RWPE1 (cell line): Measurements from ENCODE around the gene IL1B.

Experiments
- CTCF ChIA-PET: fragments of 350-600 bp; sonication (Branson Sonifier 250); formaldehyde crosslinking; extraction: SDS; loops from one replicate; lab custom pipeline; 2021; lab: Yijun Ruan, JAX
- POLR2A ChIA-PET: fragments of 400-600 bp; formaldehyde crosslinking; extraction: SDS; loops from one replicate; lab custom pipeline; 2020; ENCODE audit warnings: antibody characterized with exemption; ENCODE audit not compliant: low non-redundant PET; lab: Yijun Ruan, JAX
- DNase-seq: peaks from one replicate; pipeline ENCODE4 v3.0.0; 2012; ENCODE audit warnings: low spot score
- H3K27ac ChIP-seq: fragments of 450-650 bp; 2 replicates; pipeline ENCODE4 v1.5.1; 2017
- TF ChIP-seq, protein P1 (sequence below): fragments of 450-650 bp; conservative IDR thresholded peaks from 2 replicates; pipeline ENCODE4 v1.5.1; 2017; ENCODE audit warnings: low read depth, mild to moderate bottlenecking

The IL1B gene

DNA sequence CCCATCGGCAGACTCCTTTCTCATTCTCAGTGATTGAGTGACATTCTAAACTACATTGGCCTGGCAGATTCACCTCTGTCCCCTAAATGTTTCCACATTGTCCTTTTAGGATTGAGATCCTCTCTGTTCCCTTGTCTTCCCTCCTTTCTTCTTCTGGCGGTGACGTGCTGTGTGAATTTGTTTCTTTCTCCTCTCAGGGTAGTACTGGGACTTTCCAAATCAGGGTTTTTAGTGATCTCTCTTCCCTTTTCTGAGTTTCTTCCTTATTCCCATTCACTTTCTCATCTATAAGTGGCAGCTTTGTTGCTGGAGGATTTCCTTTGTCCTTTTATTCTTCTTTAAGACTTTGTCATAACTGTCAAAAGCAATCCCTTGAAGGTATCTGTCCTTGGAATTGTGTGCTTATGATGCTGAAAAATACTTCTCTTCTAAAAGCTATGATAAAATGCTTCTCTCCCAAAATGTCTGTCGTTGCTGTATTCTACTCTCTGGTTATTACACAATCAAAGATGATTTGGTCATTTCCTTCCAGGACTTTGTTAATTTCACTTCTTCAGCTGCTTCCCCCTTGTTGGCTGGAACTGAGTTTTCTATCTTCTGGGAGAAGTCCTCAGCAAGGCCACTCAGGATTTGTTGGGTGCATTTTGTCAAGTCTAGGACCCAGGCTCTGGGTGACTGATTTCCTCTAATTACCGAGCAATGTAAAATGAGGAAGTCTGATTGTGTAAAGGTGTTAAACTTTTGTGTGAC is 4.9 kb upstream of the IL1B start:
- DNase-seq = no peak
- ChIA-PET POLR2A (no interaction called here), CTCF (no interaction called here)
- TF ChIP-seq, protein P1, sequence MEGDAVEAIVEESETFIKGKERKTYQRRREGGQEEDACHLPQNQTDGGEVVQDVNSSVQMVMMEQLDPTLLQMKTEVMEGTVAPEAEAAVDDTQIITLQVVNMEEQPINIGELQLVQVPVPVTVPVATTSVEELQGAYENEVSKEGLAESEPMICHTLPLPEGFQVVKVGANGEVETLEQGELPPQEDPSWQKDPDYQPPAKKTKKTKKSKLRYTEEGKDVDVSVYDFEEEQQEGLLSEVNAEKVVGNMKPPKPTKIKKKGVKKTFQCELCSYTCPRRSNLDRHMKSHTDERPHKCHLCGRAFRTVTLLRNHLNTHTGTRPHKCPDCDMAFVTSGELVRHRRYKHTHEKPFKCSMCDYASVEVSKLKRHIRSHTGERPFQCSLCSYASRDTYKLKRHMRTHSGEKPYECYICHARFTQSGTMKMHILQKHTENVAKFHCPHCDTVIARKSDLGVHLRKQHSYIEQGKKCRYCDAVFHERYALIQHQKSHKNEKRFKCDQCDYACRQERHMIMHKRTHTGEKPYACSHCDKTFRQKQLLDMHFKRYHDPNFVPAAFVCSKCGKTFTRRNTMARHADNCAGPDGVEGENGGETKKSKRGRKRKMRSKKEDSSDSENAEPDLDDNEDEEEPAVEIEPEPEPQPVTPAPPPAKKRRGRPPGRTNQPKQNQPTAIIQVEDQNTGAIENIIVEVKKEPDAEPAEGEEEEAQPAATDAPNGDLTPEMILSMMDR = no peak
- no peak overlapping the region for H3K27ac ChIP-seq

DNA sequence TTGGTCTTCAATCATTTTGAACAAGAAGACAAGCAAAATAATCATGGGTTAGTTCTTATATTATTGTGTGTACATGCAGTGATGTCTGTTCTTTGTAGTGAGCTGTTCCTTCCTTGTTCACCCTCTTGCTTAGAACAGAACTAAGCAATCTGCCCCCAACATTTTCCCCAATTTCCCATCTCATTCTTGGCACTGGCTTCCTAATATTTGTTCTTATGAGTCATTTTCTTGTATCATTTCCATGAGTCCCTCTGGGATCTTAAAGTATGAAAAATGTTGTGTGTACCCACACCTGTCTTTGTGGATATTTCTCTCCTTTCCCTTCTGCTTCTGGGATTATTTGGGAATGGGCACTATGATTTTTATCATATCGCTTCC is 3.5 kb upstream of the IL1B start:
- H3K27ac ChIP-seq = no peak overlapping the region
- ChIA-PET CTCF (no interaction called here), POLR2A (no interaction called here)
- DNase-seq = no peak
- TF ChIP-seq, protein P1 = no peak

DNA sequence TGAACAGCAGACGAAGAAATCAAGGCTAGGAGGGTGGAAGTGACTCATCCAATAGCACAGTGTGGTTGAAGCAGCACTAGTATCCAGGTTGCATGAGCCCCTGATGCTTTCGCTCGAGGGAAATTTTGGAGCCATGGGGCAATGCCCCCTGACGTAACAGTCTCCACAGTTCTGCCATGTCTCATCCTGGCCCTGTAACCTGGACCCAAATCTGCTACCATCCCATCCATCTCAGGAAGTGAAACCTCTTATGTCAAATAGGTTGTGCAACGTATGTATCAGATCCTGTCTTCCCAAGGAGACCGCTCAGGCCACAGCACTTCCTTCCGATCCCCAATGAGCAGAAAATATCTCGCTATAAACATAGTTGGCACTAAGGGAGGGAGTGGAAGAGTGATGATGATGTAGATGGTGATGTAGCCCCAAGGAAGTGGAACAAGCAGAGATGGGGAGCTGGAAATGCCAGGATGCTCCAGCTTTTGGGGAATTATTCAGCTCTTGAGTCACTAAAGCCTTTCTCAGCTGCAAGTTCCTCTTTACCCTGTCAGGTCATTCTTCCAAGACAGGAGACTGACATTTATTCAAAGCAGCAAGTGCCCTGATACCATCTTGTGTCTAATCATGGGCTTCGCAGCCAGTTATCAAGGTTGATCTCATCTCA is 3.0 kb upstream of the IL1B start:
- H3K27ac ChIP-seq = no peak overlapping the region
- CTCF ChIA-PET = no interaction called here
- POLR2A ChIA-PET = no interaction called here
- TF ChIP-seq, protein P1 = no peak
- no peak for DNase-seq

- ChIA-PET CTCF (interaction anchor here (0.6 to 3.8 kb wide), 6 partner anchors 31 to 473 kb away, joined by 3 to 20 read pairs (median 4); no protein-coding TSS in a partner anchor), POLR2A (interaction anchor here (0.5 kb wide), 1 partner anchor 86 kb away, joined by 3 read pairs; no protein-coding TSS in a partner anchor)
- DNase-seq = no peak
- TF ChIP-seq, protein P1 = no peak
- H3K27ac ChIP-seq = peak overlapping the region; percentile 79
These were observed 417 bp downstream of the IL1B start for GRCh38 chr2:112836163-112836560.

DNA sequence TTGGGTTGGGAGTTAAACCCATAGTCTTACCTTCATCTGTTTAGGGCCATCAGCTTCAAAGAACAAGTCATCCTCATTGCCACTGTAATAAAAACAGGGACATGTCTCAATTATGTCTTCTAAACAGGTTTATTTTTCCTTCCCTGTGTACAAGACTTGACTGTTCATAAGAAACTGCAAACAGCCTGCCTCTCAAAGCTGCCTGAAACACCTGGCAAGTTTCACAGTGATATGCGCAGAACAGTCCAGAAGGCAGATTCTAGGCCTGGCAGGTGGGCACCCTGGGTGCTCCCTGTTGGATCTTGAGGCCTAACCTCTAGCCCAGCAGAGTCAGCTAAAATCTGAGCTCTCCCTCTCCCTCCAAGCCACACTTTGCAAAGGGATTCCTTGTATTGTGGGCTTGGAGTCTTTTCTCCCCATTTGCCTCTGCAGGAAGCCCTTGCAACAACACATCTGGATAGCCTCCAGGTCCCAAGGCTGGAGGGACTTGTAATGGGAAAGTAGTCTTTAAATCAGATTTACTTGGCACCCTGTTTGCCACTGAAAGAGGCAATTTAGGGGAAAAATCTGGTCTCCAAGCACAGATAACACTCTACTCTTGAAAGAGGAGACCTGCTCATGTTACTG is 930 bp downstream of the IL1B start:
- H3K27ac ChIP-seq = peak overlapping the region; percentile 79
- TF ChIP-seq, protein P1 = no peak
- ChIA-PET CTCF (interaction anchor here (0.7 to 3.8 kb wide), 3 partner anchors 32 to 253 kb away, joined by 3 to 20 read pairs (median 4); no protein-coding TSS in a partner anchor), POLR2A (interaction anchor here (0.5 kb wide), 1 partner anchor 87 kb away, joined by 3 read pairs; no protein-coding TSS in a partner anchor)
- DNase-seq = no peak

DNA sequence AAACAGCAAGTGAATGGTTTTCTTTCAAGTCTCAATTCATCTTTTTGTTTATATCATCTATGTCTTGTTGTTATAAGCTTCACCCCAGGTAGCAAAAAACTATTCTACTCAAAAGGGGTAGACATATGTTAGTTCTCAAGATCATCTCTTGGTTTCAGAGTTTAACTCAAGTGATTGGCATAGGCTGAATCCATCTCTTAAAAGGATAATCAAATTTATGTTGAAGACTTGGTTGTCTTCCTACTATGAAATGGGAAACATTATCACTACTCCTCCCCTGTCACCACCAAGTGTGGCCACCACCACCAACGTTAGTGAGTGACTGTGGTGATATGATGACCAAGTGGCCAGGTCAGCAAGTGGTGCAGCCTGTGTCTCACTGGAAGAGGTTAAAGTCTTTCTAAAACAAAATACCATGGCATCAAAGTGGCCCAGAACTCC is 1.5 kb downstream of the IL1B start:
- POLR2A ChIA-PET = no interaction called here
- TF ChIP-seq, protein P1 = no peak
- peak overlapping the region; percentile 79 for H3K27ac ChIP-seq
- DNase-seq = no peak
- CTCF ChIA-PET = interaction anchor here (0.6 to 3.8 kb wide), 2 partner anchors 107 to 145 kb away, joined by 4 to 20 read pairs; no protein-coding TSS in a partner anchor
